Raji (cell line): Measurements from ENCODE around the gene ERC1.

Experiments used
- POLR2A ChIP-seq: IDR thresholded peaks from 2 replicates; pipeline ENCODE4 v1.6.1; 2011; ENCODE audit warnings: low read depth, low read length, control low read depth; ENCODE audit not compliant: insufficient read depth

The ERC1 gene

GRCh38 chr12:1117970-1118563 lies 127.0 kb downstream of the ERC1 start:
- TF ChIP-seq POLR2A: no peak

DNA sequence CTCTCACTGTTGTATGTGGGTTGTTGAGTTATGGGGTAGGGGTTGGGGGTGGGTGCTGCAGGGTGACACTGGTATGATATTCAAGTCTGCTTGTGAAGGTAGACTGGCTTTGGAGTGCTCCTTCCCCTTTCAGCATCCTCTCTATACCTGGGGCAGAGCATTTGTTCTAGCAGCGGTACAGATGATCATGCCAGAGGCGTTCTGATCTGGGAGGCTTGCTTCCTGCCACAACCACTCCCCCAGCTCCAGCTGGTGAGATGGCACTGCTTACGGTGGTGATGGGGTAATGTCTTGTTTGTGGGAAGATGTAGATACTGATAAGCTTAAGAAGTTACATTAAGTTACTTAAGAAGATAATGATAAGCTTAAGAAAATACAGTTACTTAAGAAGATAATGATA lies 131.8 kb downstream of the ERC1 start:
- TF ChIP-seq POLR2A: no peak

DNA sequence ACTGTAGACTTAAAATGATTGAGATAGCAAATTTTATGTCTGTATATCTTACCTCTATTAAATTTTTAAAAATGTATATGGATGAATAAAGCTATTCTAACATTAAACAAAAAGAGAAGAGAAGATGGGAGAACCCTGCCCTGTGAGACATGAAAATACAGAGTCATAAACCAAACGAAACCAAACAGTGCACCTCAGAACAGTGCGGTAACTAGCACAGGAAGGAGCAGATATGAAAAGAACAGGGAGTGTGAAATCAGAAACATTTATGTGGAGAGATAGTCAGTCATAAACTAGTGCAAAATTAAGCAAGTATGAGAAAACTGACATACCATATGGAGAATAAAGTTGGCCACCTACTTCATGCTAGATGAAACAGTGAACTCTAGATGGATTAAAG lies 135.1 kb downstream of the ERC1 start:
- no peak for TF ChIP-seq POLR2A

DNA sequence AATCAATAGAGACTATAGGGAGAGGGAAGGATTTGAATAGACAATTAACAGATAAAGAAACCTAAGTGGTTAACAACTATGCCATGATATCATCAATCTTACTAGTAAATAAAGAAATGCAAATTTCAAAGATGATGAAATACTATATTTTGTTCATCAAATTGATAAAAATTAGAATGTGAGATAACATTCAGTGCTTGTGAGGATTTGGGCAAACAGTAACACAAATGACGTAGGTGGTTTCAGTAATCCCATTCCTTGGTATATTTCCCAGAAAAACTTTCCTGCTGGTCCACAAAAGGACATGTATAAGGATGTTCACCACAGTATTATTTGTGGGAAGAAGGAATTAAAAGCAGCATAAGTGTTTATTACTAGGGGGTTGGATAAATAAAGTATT lies 136.0 kb downstream of the ERC1 start:
- no peak for TF ChIP-seq POLR2A

DNA sequence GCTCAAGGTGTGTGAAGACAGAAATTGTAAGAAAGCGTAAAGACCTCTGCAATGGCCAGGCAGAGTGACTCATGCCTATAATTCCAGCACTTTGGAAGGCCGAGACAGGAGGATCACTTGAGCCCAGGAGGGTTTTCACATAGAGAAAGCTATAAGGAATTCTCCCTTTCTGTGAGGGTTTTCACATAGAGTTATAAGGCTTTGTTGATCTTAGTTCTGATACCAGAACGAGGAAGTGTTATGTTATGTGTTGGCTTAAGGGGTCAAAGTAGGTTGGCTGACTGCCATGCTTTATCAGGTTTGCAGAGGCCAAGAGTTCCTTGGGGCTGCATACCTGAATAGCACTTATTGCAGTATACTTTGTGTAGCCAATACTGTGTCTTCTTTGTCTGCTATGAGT lies 139.1 kb downstream of the ERC1 start:
- no peak for TF ChIP-seq POLR2A

DNA sequence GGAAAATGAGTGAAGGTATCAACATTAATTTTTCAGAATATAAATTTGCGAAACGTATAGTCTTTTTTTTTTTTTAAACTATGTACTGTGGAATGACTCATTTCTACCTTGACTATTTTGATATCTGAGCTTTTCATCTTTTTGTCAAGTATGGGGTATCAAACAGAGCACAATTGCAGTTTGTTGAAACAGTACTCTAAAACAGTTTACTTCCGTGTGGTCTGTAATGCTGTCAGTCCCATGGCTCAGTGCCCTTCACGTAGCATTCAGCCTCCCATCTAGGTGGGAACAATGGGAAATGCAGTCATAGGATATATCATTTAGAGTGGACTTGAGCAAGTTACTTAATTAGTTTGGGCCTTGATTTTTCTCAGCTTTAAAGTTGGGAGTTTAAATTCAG lies 139.5 kb downstream of the ERC1 start:
- TF ChIP-seq POLR2A: no peak

- no peak for TF ChIP-seq POLR2A
These were observed 140.8 kb downstream of the ERC1 start for GRCh38 chr12:1131811-1132224.

DNA sequence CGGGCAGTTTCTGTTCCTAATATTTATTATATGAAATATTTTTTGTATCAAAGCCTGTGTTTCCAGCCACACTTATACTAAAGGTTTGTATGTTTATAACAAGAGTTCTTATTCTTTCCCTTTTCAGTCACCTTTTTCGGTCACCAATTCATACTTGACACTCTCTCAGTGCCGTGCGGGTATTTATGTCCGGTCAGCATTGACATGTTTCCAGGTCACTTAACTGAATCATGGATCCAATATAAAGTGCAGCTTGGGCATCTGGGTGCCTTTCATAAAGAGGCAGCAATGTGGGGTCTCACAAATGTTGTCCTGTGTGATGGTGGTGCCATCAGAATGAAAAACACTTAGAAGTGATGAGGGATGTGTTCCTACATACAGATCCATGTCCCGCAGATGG lies 141.3 kb downstream of the ERC1 start:
- TF ChIP-seq POLR2A: no peak

- TF ChIP-seq POLR2A: no peak
These were observed 147.7 kb downstream of the ERC1 start for GRCh38 chr12:1138691-1139090.

DNA sequence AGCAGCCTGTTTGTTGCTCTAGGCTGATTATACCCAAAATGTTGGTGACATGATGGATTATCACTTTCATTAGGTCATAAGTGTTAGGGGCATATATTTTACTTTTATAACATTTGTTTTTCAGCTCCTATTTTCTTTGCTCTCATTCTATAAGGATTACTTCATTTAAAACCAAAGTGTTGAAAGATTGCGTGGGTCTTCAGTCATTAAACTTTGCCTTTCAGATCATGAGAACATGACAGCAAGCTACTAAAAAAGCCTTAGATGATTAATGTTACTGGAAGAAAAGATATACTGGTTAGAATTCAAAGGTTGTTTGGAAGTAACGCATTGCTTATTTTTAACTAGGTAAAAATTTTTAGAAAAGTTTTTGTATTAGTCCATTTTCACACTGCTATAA lies 156.8 kb downstream of the ERC1 start:
- TF ChIP-seq POLR2A: no peak

DNA sequence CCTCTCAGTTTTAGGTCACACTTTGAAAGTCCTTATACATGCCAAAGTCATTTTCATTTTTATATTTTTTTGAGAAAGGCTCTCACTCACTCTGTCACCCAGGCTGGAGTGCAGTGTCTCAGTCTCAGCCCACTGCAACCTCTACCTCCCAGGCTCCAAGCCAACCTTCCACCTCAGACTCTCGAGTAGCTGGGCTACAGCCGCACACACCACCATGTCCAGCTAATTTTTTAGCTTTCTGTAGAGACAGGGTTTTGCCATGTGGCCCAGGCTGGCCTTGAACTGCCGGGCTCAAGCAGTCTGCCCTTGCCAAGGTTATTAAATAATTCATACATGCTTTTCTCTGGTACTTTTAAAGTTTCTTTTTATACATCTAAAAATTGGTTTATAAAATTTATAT lies 166.0 kb downstream of the ERC1 start:
- no peak for TF ChIP-seq POLR2A

DNA sequence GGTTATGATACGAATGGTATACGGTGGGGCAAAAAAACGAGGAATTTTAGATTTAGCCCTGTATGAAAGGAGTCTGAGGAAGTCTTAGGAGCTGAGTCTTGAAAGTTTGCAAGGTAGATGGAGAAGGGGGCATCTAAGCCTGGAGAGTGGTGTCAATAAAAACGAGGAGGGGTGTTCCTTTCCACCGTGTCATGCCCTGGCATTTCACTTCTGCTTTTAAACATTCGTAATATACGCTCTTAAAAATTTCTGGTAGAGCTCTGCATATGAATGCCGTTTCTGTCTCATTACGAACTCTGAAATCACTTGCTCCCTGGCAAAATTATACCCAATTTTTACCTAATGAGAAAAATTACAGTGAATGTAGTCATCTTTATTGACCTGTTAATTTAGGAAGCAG lies 170.2 kb downstream of the ERC1 start:
- no peak for TF ChIP-seq POLR2A

DNA sequence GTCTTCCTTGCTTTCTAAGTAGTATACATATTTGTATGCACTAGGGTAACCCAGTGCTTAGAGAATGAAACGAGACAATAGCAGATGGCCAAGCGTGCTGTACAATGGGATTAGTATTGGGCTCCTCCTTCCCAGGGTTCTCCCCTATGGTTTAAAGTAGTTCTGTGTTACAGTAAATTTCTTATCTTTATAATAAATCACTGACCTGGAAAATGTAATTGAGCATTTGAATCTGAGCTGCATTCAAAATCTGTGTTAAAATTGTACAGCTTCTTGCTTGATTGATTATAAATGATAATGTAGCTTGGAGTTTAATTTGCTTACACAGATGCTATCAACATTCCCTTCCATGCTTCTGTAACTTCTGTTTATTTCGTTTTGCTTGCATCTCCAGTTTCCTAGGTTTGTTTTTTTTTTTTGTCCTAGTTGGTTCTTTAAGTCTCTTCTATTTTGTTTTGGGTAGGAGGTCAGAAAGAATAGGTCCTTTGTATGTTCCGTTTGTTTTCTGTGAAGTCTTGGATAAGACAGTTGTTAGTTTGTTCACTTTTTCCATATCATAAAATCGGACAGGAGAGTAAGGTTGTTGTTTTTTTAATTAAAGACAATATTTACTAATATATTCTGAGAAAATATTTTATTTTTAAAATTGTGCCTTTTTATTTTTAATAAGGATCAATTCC lies 171.2 kb downstream of the ERC1 start:
- TF ChIP-seq POLR2A: no peak

GRCh38 chr12:1167784-1168183 lies 176.8 kb downstream of the ERC1 start:
- no peak for TF ChIP-seq POLR2A

GRCh38 chr12:1170411-1170810 lies 179.4 kb downstream of the ERC1 start:
- TF ChIP-seq POLR2A: no peak

DNA sequence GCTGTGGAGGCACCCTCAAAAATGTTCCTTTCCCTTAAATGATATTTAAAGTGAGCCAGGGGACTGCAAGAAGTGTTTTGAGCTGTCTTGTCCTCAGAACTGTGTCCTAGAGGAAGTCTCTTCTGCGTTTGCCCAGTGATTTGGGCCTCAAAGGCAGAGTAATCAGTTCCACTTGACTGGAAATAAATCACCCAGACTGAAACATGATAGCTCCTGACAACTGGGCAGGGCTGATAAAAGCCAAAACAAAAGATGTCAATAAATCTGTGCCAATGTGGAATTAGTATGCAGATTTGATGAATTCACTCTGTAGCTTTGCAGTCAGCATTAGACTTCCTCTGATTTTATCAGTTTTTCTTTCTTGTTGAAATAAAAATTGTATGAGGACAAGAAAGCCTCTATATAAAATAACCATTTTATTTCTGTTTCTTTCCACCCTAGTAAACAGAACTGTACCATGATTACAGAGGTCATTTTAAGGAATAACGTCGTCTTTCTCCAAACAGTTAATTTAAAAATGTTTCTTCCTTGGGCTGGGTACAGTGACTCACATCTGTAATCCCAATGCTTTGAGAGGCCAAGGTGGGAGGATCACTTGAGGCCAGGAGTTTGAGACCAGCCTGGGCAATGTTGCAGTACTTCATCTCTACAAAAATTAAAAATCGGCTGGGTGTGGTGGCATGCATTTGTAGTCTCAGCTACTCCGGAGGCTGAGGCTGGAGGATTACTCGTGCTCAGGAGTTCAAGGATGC lies 180.8 kb downstream of the ERC1 start:
- TF ChIP-seq POLR2A: no peak
